Measurements from ENCODE around the gene GTF3A. TPM values are rescaled to one million over a fixed set of nuclear protein-coding genes. Genes with fewer than 3 reads are reported as not detected.

Gene GTF3A
- total and polyA plus RNA-seq, 2 experiments from 2014 or later, result 109 to 190 TPM

- Mint-ChIP-seq H3K9me3 (no peaks in the 10 kb centered on the region), H3K27ac (no peak overlapping the region), H3K36me3 (ENCODE audit: low read depth) (no peaks in the 10 kb centered on the region), H3K27me3 (ENCODE audit: insufficient read depth, low read depth, poor library complexity) (peaks cover 12% of the 10 kb centered on the region), H3K4me1 (peaks cover 19% of the 10 kb centered on the region; the same call in 2 of the 3 replicates), H3K4me3 (no peak overlapping the region)
- H4K20me1 ChIP-seq (replicated peaks; ENCODE audit: insufficient read depth), result no peaks in the 10 kb centered on the region
- H3K36me3 ChIP-seq (ENCODE audit: insufficient read depth), result no peaks in the 10 kb centered on the region
- no peaks in the 10 kb centered on the region for H3F3A ChIP-seq (replicated peaks; ENCODE audit: low read depth)
- no peak for ATAC-seq
- TF ChIP-seq STAT1 (IDR thresholded peaks at IDR 0.05; ENCODE audit: unreplicated experiment), result no peak
- TF ChIP-seq ETS1 (IDR thresholded peaks at IDR 0.05), result no peak
- TF ChIP-seq ZNF462 (CRISPR knock-in tag; IDR thresholded peaks at IDR 0.05), result no peak
- no peak for TF ChIP-seq ZNF114 (CRISPR knock-in tag; IDR thresholded peaks at IDR 0.05)
- no peak for TF ChIP-seq CREB1 (CRISPR knock-in tag; IDR thresholded peaks at IDR 0.05; ENCODE audit: low read depth)
- TF ChIP-seq EZH2 (IDR thresholded peaks at IDR 0.05; ENCODE audit: low read depth, unreplicated experiment), result no peak
- TF ChIP-seq ZNF331 (CRISPR knock-in tag; IDR thresholded peaks at IDR 0.05; ENCODE audit: low read depth), result no peak
- no peak for TF ChIP-seq EZH2phosphoT487 (IDR thresholded peaks at IDR 0.05; ENCODE audit: unreplicated experiment)
- TF ChIP-seq POLR2AphosphoS5 (IDR thresholded peaks at IDR 0.05; ENCODE audit: low read depth), result no peak
- no peak for TF ChIP-seq JUNB (IDR thresholded peaks at IDR 0.05; ENCODE audit: unreplicated experiment)
- TF ChIP-seq NANOG (IDR thresholded peaks at IDR 0.05; ENCODE audit: borderline replicate concordance), result no peak
- TF ChIP-seq REST (IDR thresholded peaks at IDR 0.05; ENCODE audit: unreplicated experiment), result no peak
- no peak for TF ChIP-seq CTCF (conservative IDR thresholded peaks at IDR 0.05; ENCODE audit: low read depth in 2 of 2)
- peaks cover 21% of the 10 kb centered on the region for H3K4me1 ChIP-seq (ENCODE audit: insufficient read depth)
- no peaks in the 10 kb centered on the region for H3K27me3 ChIP-seq (ENCODE audit: insufficient read depth)
- no peak overlapping the region for H3K4me2 ChIP-seq
- no peaks in the 10 kb centered on the region for H3K79me2 ChIP-seq (replicated peaks; ENCODE audit: insufficient read depth)
- no peak overlapping the region for H3K27ac ChIP-seq (ENCODE audit: low read depth)
- no peak overlapping the region for H2AFZ ChIP-seq
- DNase-seq (ENCODE audit: low spot score), result no peak
- no peak overlapping the region for H3K4me3 ChIP-seq
- no peaks in the 10 kb centered on the region for H3K9me2 ChIP-seq (ENCODE audit: insufficient read depth)
These were observed 45.3 kb upstream of the GTF3A start for GRCh38 chr13:27379126-27379525.

Data from GM23338 (cell line).